Esophagus mucosa (tissue), 1 donor: ENCODE results near the gene HTR4. TPM values are rescaled to one million over a fixed set of nuclear protein-coding genes. Genes with fewer than 3 reads are reported as not detected.
"Not testable (repeated sequence)": the region's sequence is repeated elsewhere in the genome, so short reads cannot be mapped to it uniquely, and the experiment has no call there.

Source experiments
- ATAC-seq: fragments of 200-7000 bp; cut with Tn5 transposase; one replicate; pipeline ENCODE4 v1.9.1; 2020
- total RNA-seq: library from RNA; stranded (reverse); gene quantifications from one replicate; pipeline ENCODE4 v1.2.4, GENCODE V29; 2023
- donor health status: DM: yes; HTN: yes; CAD: no.

Gene HTR4
- total RNA-seq, 1 donor from 2014 or later = 0.08 TPM

- ATAC-seq = not testable (repeated sequence)
Measured at GRCh38 chr5:148529450-148529849, 124.9 kb downstream of the HTR4 start.

- no peak for ATAC-seq
Measured at GRCh38 chr5:148524721-148525120, 129.6 kb downstream of the HTR4 start.

GRCh38 chr5:148523139-148523538 is 131.2 kb downstream of the HTR4 start:
- ATAC-seq = no peak

GRCh38 chr5:148515460-148515859 is 138.9 kb downstream of the HTR4 start:
- no peak for ATAC-seq

- ATAC-seq = no peak
Measured at GRCh38 chr5:148514344-148514743, 140.0 kb downstream of the HTR4 start.

- no peak for ATAC-seq
Measured at GRCh38 chr5:148512498-148512897, 141.8 kb downstream of the HTR4 start.

GRCh38 chr5:148511810-148512347 is 142.4 kb downstream of the HTR4 start:
- no peak for ATAC-seq

- ATAC-seq = no peak
Measured at GRCh38 chr5:148509893-148510292, 144.4 kb downstream of the HTR4 start.

- ATAC-seq = no peak
Measured at GRCh38 chr5:148507648-148508047, 146.7 kb downstream of the HTR4 start.

- no peak for ATAC-seq
Measured at GRCh38 chr5:148499452-148499851, 154.9 kb downstream of the HTR4 start.

GRCh38 chr5:148497757-148498156 is 156.6 kb downstream of the HTR4 start:
- no peak for ATAC-seq

GRCh38 chr5:148492351-148492750 is 162.0 kb downstream of the HTR4 start:
- no peak for ATAC-seq

GRCh38 chr5:148491793-148492184 is 162.5 kb downstream of the HTR4 start:
- ATAC-seq = no peak

GRCh38 chr5:148491015-148491792 is 163.1 kb downstream of the HTR4 start:
- ATAC-seq = no peak

- no peak for ATAC-seq
Measured at GRCh38 chr5:148488757-148489156, 165.6 kb downstream of the HTR4 start.

GRCh38 chr5:148486456-148486855 is 167.9 kb downstream of the HTR4 start:
- no peak for ATAC-seq

- no peak for ATAC-seq
Measured at GRCh38 chr5:148484651-148485050, 169.7 kb downstream of the HTR4 start.

- ATAC-seq = no peak
Measured at GRCh38 chr5:148483750-148484149, 170.6 kb downstream of the HTR4 start.

- peak; percentile 23 for ATAC-seq
Measured at GRCh38 chr5:148482697-148483462, 171.4 kb downstream of the HTR4 start.

GRCh38 chr5:148482196-148482595 is 172.1 kb downstream of the HTR4 start:
- no peak for ATAC-seq

GRCh38 chr5:148477429-148477828 is 176.9 kb downstream of the HTR4 start:
- ATAC-seq = no peak

GRCh38 chr5:148476302-148476701 is 178.0 kb downstream of the HTR4 start:
- ATAC-seq = no peak

- no peak for ATAC-seq
Measured at GRCh38 chr5:148474025-148474511, 180.3 kb downstream of the HTR4 start.

- ATAC-seq = no peak
Measured at GRCh38 chr5:148471379-148471778, 182.9 kb downstream of the HTR4 start.
